GM13976 (cell line): Measurements from ENCODE around the gene PTPRM.

Source experiments
- DNase-seq: peaks from one replicate; pipeline ENCODE4 v3.0.0; 2012; ENCODE audit warnings: low spot score
- in situ Hi-C: fragments of 300-500 bp; cut with MboI; formaldehyde crosslinking; loops from one replicate; pipeline ENCODE4 v1.12.0; 2022; ENCODE audit warnings: low sequenced_read_pairs, mixed read lengths, inconsistent platforms; ENCODE audit not compliant: unreplicated experiment
- TF ChIP-seq, protein P1 (sequence below): IDR thresholded peaks from 2 replicates; pipeline ENCODE4 v1.5.1; 2012; ENCODE audit warnings: borderline replicate concordance, mild to moderate bottlenecking; ENCODE audit not compliant: insufficient read depth; ENCODE audit errors: extremely low read depth, missing control alignments, control extremely low read depth

PTPRM gene

DNA sequence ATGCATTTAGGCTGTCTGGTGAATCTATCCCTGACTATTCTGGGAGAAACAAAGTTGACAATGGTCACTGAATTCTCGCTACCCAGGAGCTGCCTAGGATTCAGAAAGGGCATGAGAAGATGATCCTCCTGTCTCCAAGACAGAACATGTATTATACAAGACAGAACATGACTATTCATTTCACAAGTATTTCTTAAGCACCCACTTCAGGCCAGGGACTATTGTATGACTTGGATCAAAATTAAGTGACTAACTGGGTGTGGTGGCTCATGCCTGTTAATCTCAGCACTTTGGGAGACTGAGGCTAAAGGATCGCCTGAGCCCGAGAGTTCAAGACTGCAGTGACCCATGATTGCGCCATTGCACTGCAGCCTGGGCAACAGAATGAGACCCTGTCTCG lies 806.4 kb downstream of the PTPRM start:
- TF ChIP-seq, protein P1, sequence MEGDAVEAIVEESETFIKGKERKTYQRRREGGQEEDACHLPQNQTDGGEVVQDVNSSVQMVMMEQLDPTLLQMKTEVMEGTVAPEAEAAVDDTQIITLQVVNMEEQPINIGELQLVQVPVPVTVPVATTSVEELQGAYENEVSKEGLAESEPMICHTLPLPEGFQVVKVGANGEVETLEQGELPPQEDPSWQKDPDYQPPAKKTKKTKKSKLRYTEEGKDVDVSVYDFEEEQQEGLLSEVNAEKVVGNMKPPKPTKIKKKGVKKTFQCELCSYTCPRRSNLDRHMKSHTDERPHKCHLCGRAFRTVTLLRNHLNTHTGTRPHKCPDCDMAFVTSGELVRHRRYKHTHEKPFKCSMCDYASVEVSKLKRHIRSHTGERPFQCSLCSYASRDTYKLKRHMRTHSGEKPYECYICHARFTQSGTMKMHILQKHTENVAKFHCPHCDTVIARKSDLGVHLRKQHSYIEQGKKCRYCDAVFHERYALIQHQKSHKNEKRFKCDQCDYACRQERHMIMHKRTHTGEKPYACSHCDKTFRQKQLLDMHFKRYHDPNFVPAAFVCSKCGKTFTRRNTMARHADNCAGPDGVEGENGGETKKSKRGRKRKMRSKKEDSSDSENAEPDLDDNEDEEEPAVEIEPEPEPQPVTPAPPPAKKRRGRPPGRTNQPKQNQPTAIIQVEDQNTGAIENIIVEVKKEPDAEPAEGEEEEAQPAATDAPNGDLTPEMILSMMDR = no peak
- in situ Hi-C loops = no loop called here
- no peak for DNase-seq

DNA sequence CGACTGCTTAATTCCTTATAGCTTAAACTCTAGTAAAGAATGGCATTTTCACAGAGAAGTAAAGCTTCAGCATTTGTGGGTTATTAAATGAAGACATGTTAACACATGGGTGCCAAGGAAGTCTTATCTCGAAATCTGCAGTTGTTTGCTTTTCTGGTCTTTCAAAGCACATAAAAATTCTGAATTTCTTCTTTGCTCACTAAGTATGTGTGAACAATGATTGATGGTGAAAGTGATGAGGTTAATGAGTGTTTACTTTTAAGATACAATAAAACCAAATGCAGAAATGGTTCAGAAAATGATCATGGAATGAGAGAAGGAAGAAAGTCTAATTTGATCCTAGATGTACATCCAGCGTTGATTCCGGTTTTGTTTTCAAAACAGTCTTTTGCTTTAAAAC lies 807.6 kb downstream of the PTPRM start:
- DNase-seq = no peak
- in situ Hi-C loops = no loop called here
- TF ChIP-seq, protein P1 = no peak

DNA sequence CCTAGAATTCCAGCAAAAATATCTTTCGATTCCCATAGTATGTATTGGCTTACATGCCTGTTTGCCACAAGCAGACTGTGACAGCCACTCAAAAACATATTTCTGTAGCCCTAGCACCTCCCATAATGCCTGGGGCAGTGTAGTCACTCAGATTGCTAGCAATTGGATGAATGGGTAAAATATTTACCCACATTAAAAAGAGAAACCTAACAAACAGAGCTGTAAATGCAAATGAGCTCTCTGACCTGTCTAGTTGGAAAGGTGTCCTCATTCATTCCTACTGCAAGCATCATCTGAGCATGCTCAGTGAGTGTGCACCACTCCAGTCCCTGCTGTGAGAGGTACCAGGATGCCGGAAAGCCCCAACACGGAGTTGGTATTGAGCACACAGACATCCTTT lies 808.1 kb downstream of the PTPRM start:
- in situ Hi-C loops = no loop called here
- no peak for DNase-seq
- TF ChIP-seq, protein P1 = no peak

DNA sequence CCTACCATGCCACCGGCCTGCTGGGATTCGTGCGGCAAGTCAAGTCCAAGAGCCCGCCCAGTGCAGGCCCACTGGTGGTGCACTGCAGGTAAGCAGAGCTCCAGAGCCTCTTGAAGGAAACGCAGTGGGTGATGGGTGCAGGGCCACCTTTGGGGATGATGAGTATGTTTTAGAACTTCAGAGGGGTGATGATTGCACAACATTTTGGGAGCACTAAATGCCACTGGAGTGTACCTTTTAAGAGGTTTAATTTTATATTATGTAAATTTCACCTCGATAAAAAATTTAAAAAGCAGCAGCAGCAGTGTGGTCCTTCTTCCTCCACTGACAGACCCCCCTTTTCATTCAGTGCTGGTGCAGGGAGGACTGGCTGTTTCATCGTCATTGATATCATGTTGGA lies 809.0 kb downstream of the PTPRM start:
- TF ChIP-seq, protein P1 = no peak
- in situ Hi-C loops = no loop called here
- no peak for DNase-seq

DNA sequence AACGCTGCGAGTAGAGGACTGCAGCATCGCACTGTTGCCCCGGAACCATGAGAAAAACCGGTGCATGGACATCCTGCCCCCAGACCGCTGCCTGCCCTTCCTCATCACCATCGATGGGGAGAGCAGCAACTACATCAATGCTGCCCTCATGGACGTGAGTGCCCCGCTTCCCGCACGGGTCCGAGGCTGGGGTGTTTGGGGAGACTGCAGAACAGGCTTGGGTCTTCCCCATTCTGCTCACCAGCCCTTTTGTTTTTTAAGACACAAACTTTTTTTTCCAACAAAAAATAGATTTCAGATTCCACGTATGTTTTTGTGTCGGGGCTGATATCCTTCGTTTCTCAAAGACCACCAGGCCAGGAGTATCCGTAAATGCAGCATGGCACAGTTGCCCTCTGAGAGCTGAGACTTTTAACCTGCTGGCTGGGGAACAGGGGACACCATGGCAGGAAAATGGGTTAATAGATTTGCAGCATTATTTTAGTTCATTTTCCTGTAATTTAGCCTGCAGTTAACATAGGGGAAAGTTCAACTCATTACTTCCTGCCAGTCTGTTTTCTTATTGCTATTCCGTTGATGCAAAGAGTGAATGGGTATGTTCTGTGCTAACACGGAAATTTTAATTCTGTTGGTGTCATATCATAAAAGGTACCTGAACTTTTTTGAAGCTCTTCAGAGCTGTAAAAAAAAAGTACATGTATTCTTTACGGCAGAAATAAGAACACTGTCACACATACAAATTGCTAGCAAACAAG lies 812.2 kb downstream of the PTPRM start:
- in situ Hi-C loops = no loop called here
- TF ChIP-seq, protein P1 = no peak
- DNase-seq = no peak

DNA sequence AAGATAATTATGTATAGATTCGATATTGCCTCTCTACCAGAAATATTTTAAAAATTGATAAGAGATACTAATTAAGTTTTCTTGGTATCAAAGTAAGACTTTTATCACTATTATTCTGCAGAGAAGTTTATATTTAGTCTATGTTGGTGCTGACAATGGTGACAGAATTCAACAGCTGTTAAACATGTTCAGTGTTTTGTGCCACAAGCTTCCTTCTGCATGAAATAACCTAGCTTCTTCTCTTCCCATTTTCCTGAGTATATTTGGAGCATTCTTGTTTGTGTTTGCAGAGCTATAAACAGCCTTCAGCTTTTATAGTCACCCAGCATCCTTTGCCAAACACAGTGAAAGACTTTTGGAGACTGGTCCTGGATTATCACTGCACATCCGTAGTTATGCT lies 812.9 kb downstream of the PTPRM start:
- in situ Hi-C loops = no loop called here
- DNase-seq = no peak
- TF ChIP-seq, protein P1 = no peak
